RWPE2 (cell line): ENCODE measurements around the gene ZNF350.
"Not testable (repeated sequence)": the region's sequence is repeated elsewhere in the genome, so short reads cannot be mapped to it uniquely, and the experiment has no call there.

Experiments
- ATAC-seq: fragments of 200-7000 bp; cut with Tn5 transposase; 3 replicates; pipeline ENCODE4 v1.9.1; 2021; ENCODE audit warnings: low read depth
- DNase-seq: peaks from one replicate; pipeline ENCODE4 v3.0.0-alpha.2; 2020; ENCODE audit warnings: low spot score
- H3K27ac ChIP-seq: fragments of 450-650 bp; 2 replicates; pipeline ENCODE4 v1.5.1; 2017; ENCODE audit warnings: mild to moderate bottlenecking; ENCODE audit not compliant: poor library complexity, severe bottlenecking
- H3K27me3 ChIP-seq: fragments of 250-450 bp; sonication (Bioruptor Pico); 2 replicates; pipeline ENCODE4 v1.5.1; 2021; ENCODE audit warnings: mild to moderate bottlenecking, moderate library complexity; ENCODE audit not compliant: insufficient read depth, poor library complexity, severe bottlenecking
- H3K36me3 ChIP-seq: fragments of 250-450 bp; sonication (Bioruptor Pico); 2 replicates; pipeline ENCODE4 v1.5.1; 2020; ENCODE audit warnings: low read depth, mild to moderate bottlenecking, moderate library complexity
- H3K4me1 ChIP-seq: fragments of 250-450 bp; sonication (Bioruptor Pico); 2 replicates; pipeline ENCODE4 v1.5.1; 2021; ENCODE audit warnings: mild to moderate bottlenecking, moderate library complexity; ENCODE audit not compliant: insufficient read depth, poor library complexity, severe bottlenecking
- H3K4me3 ChIP-seq: fragments of 250-450 bp; sonication (Bioruptor Pico); 2 replicates; pipeline ENCODE4 v1.5.1; 2021; ENCODE audit warnings: mild to moderate bottlenecking, moderate library complexity; ENCODE audit not compliant: severe bottlenecking
- H3K9me3 ChIP-seq: fragments of 250-450 bp; sonication (Bioruptor Pico); 2 replicates; pipeline ENCODE4 v1.5.1; 2021; ENCODE audit warnings: mild to moderate bottlenecking, moderate library complexity; ENCODE audit not compliant: severe bottlenecking
- TF ChIP-seq, protein P1 (sequence below): fragments of 450-650 bp; IDR thresholded peaks from one replicate; pipeline ENCODE4 v1.5.1; 2017; ENCODE audit warnings: mild to moderate bottlenecking, moderate library complexity; ENCODE audit not compliant: poor library complexity, severe bottlenecking

The ZNF350 gene

DNA sequence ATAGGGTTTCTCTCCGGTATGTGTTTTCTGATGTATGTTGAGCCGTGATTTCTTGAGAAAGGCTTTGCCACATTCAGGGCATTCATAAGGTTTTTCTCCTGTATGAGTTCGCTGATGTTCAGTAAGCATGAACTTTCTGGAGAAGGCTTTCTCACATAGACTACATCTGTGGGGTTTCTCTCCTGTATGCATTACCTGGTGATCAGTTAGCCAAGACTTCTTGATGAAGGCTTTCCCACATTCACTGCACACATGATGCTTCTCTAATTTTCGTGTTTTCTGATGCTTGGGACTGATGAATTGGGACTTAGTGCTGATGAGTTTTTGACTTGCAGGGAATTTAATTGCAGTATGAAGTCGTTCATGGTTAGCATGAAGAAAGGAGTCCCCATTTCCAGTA lies 21.1 kb downstream of the ZNF350 start:
- ATAC-seq (no peak), DNase-seq (no peak)
- Histone ChIP-seq H3K9me3 (peaks cover 9% of the 10 kb centered on the region), H3K27me3 (no peaks in the 10 kb centered on the region), H3K27ac (no peak overlapping the region), H3K36me3 (peaks cover 27% of the 10 kb centered on the region), H3K4me3 (no peak overlapping the region), H3K4me1 (no peaks in the 10 kb centered on the region)
- TF ChIP-seq, protein P1, sequence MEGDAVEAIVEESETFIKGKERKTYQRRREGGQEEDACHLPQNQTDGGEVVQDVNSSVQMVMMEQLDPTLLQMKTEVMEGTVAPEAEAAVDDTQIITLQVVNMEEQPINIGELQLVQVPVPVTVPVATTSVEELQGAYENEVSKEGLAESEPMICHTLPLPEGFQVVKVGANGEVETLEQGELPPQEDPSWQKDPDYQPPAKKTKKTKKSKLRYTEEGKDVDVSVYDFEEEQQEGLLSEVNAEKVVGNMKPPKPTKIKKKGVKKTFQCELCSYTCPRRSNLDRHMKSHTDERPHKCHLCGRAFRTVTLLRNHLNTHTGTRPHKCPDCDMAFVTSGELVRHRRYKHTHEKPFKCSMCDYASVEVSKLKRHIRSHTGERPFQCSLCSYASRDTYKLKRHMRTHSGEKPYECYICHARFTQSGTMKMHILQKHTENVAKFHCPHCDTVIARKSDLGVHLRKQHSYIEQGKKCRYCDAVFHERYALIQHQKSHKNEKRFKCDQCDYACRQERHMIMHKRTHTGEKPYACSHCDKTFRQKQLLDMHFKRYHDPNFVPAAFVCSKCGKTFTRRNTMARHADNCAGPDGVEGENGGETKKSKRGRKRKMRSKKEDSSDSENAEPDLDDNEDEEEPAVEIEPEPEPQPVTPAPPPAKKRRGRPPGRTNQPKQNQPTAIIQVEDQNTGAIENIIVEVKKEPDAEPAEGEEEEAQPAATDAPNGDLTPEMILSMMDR = no peak

DNA sequence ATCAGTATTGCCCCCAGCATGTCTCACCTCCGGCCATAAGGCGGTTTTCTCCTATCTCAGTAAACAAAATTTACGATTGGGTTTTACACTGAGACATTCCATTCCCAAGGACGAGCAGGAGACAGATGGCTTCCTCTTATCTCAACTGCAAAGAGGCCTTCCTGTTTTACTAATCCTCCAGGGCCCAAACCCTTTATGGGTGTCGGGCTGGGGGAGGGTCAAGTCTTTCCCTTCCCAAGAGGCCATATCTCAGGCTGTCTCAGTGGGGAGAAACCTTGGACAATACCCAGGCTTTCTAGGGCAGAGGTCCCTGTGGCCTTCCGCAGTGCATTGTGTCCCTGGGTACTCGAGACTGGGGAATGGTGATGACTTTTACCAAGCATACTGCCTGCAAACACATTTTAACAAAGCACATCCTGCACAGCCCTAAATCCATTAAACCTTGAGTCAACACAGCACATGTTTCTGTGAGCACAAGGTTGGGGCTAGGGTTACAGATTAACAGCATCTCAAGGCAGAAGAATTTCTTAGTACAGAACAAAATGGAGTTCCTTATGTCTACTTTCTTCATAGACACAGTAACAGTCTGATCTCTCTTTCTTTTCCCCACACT lies 25.9 kb downstream of the ZNF350 start:
- not testable (repeated sequence) for H3K27ac ChIP-seq, H3K4me1 ChIP-seq, ATAC-seq, H3K36me3 ChIP-seq, H3K4me3 ChIP-seq, H3K9me3 ChIP-seq, H3K27me3 ChIP-seq, DNase-seq

DNA sequence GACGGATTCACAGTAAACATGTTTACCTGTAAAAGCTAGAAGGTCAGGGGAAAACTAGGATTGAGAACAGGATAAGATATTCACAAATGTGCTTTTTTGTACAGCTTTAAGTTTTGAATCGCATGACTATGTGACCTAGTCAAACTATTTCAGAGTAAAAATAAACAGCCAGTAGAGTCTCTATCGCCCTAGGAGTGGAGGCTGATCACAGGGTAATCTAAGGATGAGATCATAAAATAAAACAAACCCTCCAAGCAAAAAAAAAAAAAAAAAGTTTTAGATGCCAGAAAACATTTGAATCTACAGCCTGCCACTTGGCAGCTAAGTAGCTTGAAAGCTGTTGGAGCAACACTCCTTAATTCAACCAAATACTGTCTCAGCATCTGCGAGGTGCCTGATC lies 26.8 kb downstream of the ZNF350 start:
- no peak for ATAC-seq
- no peaks in the 10 kb centered on the region for H3K36me3 ChIP-seq

DNA sequence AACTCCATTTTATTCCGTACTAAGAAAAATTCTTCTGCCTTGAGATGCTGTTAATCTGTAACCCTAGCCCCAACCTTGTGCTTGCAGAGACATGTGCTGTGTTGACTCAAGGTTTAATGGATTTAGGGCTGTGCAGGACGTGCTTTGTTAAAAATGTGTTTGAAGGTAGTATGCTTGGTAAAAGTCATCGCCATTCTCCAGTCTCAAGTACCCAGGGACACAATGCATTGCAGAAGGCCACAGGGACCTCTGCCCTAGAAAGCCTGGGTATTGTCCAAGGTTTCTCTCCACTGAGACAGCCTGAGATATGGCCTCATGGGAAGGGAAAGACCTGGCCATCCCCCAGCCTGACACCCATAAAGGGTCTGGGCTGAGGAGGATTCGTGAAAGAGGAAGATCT lies 28.8 kb downstream of the ZNF350 start:
- H3K27me3 ChIP-seq, H3K27ac ChIP-seq, ATAC-seq, H3K9me3 ChIP-seq, H3K4me3 ChIP-seq, H3K4me1 ChIP-seq, H3K36me3 ChIP-seq, DNase-seq: not testable (repeated sequence)

More for the DNA sequence above, 26.8 kb downstream of the ZNF350 start:
- DNase-seq = no peak
- no peak overlapping the region for H3K4me3 ChIP-seq
- no peaks in the 10 kb centered on the region for H3K27me3 ChIP-seq
- H3K9me3 ChIP-seq = peaks cover 5% of the 10 kb centered on the region
- TF ChIP-seq, protein P1 = no peak
- H3K27ac ChIP-seq = no peak overlapping the region
- no peaks in the 10 kb centered on the region for H3K4me1 ChIP-seq

DNA sequence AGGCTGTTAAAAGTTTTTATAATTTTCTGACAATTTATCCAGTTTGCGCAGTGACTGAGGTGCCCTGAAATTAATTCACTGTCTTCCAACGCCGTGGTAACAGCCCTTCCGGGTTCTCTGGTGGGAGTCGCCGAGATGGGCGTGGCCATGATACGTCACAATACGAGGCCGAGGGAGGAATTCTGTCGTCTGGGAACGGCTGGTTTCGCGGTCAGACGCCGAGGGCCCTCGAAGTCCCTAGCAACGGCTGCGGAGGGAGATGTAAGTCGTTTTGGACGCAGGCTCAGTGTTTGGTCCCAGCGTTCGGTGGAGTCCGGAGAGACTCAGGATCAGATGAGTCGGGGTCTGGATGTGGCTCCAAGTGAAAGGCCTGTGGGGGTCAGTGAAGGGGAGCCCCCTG lies 37.7 kb downstream of the ZNF350 start:
- H3K4me1 ChIP-seq = no peaks in the 10 kb centered on the region
- H3K9me3 ChIP-seq = peaks cover 25% of the 10 kb centered on the region
- no peak overlapping the region for H3K4me3 ChIP-seq
- DNase-seq (no peak), ATAC-seq (no peak)
- TF ChIP-seq, protein P1 = no peak
- H3K36me3 ChIP-seq = peaks cover 12% of the 10 kb centered on the region
- no peaks in the 10 kb centered on the region for H3K27me3 ChIP-seq
- no peak overlapping the region for H3K27ac ChIP-seq

DNA sequence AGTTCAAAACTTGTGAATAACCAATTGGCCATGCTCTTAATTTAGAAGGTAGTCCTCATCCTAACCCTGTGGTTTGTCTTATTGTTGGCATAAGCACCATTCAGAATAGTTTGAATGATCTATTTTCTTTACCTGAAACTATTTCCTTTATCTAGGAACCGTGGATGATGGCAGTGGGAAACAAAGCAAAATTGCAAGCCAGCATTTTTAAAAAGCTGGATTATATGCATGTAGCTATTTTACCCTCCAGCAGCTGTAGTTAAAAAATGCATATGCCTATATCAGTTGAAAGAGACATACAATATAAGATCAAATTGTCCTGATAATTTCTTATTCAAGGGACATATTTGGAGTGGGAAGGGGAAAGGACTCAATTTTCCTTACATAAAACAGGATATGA lies 40.0 kb downstream of the ZNF350 start:
- Histone ChIP-seq H3K27me3 (no peaks in the 10 kb centered on the region), H3K36me3 (peaks cover 36% of the 10 kb centered on the region), H3K27ac (no peak overlapping the region), H3K4me3 (no peak overlapping the region), H3K4me1 (no peaks in the 10 kb centered on the region), H3K9me3 (peaks cover 36% of the 10 kb centered on the region)
- TF ChIP-seq, protein P1 = no peak
- ATAC-seq = no peak
- DNase-seq = no peak
